T-cell (primary cell): ENCODE measurements around the gene HPCA. TPM values are rescaled to one million over a fixed set of nuclear protein-coding genes. Genes with fewer than 3 reads are reported as not detected.

Source experiments
- ATAC-seq, 4 experiments: fragments of 200-7000 bp in 3 of 4; fragments of 150-1000 bp in 1 of 4; cut with Tn5 transposase; replicated peaks in 1 of 4; 1 replicate in 3 of 4; 2 replicates in 1 of 4; pipeline ENCODE4 v1.10.0; 2021; ENCODE audit warnings: moderate library complexity in 3 of 4, mild to moderate bottlenecking in 2 of 4, moderate number of reproducible peaks in 1 of 4
- CTCF ChIA-PET, 2 donors: fragments of 300-600 bp; sonication (Branson Sonifier 250); formaldehyde crosslinking; loops; one replicate each; lab custom pipeline; 2022; ENCODE audit warnings: antibody characterized with exemption in 2 of 2; lab: Charles Lee
- POLR2A ChIA-PET, 2 donors: fragments of 300-600 bp; sonication (Branson Sonifier 250); formaldehyde crosslinking; loops; one replicate each; lab custom pipeline; 2022; ENCODE audit warnings: antibody characterized with exemption in 2 of 2; lab: Charles Lee
- DNase-seq, 35 experiments: peaks; one replicate each; pipeline versions ENCODE4 v3.0.0 to v3.0.0-alpha.2; 2013 to 2023
- H3K27ac ChIP-seq: one replicate; pipeline ENCODE4 v1.5.1; 2013; ENCODE audit warnings: low read length
- H3K27me3 ChIP-seq, 2 experiments: replicated peaks in 1 of 2; 1 replicate in 1 of 2; 2 replicates in 1 of 2; pipeline versions ENCODE4 v1.6.1 to v1.7.0; 2013; ENCODE audit warnings: low read length in 1 of 2, mixed read lengths in 1 of 2; ENCODE audit not compliant: control insufficient read depth in 2 of 2, insufficient read depth in 2 of 2; ENCODE audit errors: extremely low read depth in 1 of 2
- H3K36me3 ChIP-seq, 2 donors: 1 replicate in 1 of 2; 2 replicates in 1 of 2; pipeline versions ENCODE4 v1.6.1 to v1.7.0; 2013; ENCODE audit warnings: low read length in 1 of 2; ENCODE audit not compliant: control insufficient read depth in 2 of 2, insufficient read depth in 1 of 2; ENCODE audit errors: extremely low read depth in 1 of 2
- H3K4me1 ChIP-seq, 2 experiments: 1 replicate in 1 of 2; 2 replicates in 1 of 2; pipeline versions ENCODE4 v1.6.1 to v1.7.0; 2013; ENCODE audit warnings: low read length in 2 of 2, mixed read lengths in 1 of 2; ENCODE audit not compliant: insufficient read depth in 2 of 2, control insufficient read depth in 1 of 2; ENCODE audit errors: extremely low read depth in 1 of 2
- H3K4me3 ChIP-seq, 2 donors: 1 replicate in 1 of 2; 2 replicates in 1 of 2; pipeline versions ENCODE4 v1.5.1 to v1.7.0; 2013; ENCODE audit warnings: mild to moderate bottlenecking in 2 of 2, low read length in 1 of 2, moderate library complexity in 1 of 2; ENCODE audit not compliant: control insufficient read depth in 1 of 2; ENCODE audit errors: extremely low read depth in 1 of 2
- H3K9me3 ChIP-seq: 2 replicates; pipeline ENCODE4 v1.7.0; 2013
- H3K27ac Mint-ChIP-seq, 2 donors: one replicate each; pipeline ENCODE4 v1.8.0; 2020 to 2021; ENCODE audit warnings: mild to moderate bottlenecking in 2 of 2, mixed read lengths in 2 of 2
- H3K27me3 Mint-ChIP-seq, 2 donors: one replicate each; pipeline ENCODE4 v1.8.0; 2021 to 2022; ENCODE audit warnings: mixed read lengths in 2 of 2
- H3K36me3 Mint-ChIP-seq: one replicate; pipeline ENCODE4 v1.8.0; 2021; ENCODE audit warnings: mixed read lengths
- H3K4me1 Mint-ChIP-seq, 3 donors: one replicate each; pipeline ENCODE4 v1.8.0; 2020 to 2022; ENCODE audit warnings: mixed read lengths in 3 of 3, mild to moderate bottlenecking in 1 of 3
- H3K4me3 Mint-ChIP-seq, 3 donors: one replicate each; pipeline ENCODE4 v1.8.0; 2020 to 2022; ENCODE audit warnings: mild to moderate bottlenecking in 3 of 3, mixed read lengths in 3 of 3, moderate library complexity in 3 of 3
- H3K9me3 Mint-ChIP-seq, 3 donors: one replicate each; pipeline ENCODE4 v1.8.0; 2020 to 2022; ENCODE audit warnings: mixed read lengths in 3 of 3
- total RNA-seq, 35 experiments: library from RNA in 6 of 35; stranded (reverse) in 6 of 35; fragments of 120-200 nt in 1 of 35; gene quantifications; one replicate each; pipeline versions ENCODE4 v1.2.1 to v1.2.4 and lab custom pipeline; 2013 to 2026

Gene HPCA
- total RNA-seq, 5 donors from 2014 or later (not counting 1 experiment from before 2014, with no cell fraction given): 0.45 to 0.54 TPM; not detected in 3

DNA sequence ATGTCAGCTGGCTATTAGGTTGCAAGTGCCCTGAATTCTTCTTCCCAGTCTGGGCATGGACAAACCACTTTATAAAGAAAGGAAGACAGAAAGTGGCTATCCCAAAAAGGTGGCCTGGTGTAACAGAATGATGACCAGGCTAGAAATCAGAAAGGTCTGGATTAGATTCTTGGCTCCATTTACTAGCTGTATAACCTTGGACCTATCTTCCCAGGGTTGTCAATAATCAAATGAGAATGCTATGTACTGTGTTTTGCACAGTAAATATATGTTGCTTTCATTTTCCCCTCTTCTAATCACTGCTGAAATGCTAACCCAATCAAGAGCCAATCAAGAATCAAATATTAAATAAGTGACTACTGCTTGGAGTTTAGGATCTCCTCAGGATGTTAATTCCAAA, 57.9 kb downstream of the HPCA start:
- no peaks in the 10 kb centered on the region for H3K9me3 Mint-ChIP-seq

More for the DNA sequence above, 57.9 kb downstream of the HPCA start:
- POLR2A ChIA-PET: no interaction called here
- Mint-ChIP-seq H3K36me3 (peaks cover 60% of the 10 kb centered on the region), H3K27ac (no peak overlapping the region), H3K4me3 (no peak overlapping the region), H3K4me1 (peaks cover 10 to 26% (median 14%) of the 10 kb centered on the region in 3 donors), H3K27me3 (no peaks in the 10 kb centered on the region)
- Histone ChIP-seq H3K27me3 (no peaks in the 10 kb centered on the region), H3K9me3 (no peaks in the 10 kb centered on the region), H3K4me1 (peaks cover 0 to 5% of the 10 kb centered on the region in 2 experiments), H3K4me3 (no peak overlapping the region), H3K27ac (no peak overlapping the region), H3K36me3 (peaks cover 20 to 68% of the 10 kb centered on the region in 2 donors)
- DNase-seq (no peak), ATAC-seq (no peak)
- CTCF ChIA-PET: no interaction called here

Other genes with a start within 250 kb of the HPCA start
- 10 to 100 TPM; 34.6 to 53.3 (median 42.7) TPM for gene ZBTB8OS, start 235.9 kb upstream of the HPCA start, total RNA-seq
- 100 to 1,000 TPM; 150 to 162 (median 158) TPM for gene RBBP4, start 235.3 kb upstream of the HPCA start, total RNA-seq
- gene SYNC, start 183.7 kb upstream of the HPCA start, total RNA-seq: under 1 TPM in 1 of 5 donors, not detected in 4; 0.07 TPM
- 100 to 1,000 TPM in 3 of 5 donors, 10 to 100 TPM in 2; 88.9 to 197 (median 172) TPM for gene YARS1, start 69.1 kb upstream of the HPCA start, total RNA-seq
- gene S100PBP, start 68.8 kb upstream of the HPCA start, total RNA-seq: 10 to 100 TPM; 46.6 to 77.6 (median 63.6) TPM
- not detected for gene FNDC5, start 15.6 kb upstream of the HPCA start, total RNA-seq
- under 1 TPM in 2 of 5 donors, not detected in 3; 0.35 to 0.64 TPM for gene TMEM54, start 14.9 kb downstream of the HPCA start, total RNA-seq
- gene RNF19B, start 78.3 kb downstream of the HPCA start, total RNA-seq: 10 to 100 TPM; 28.7 to 44.8 (median 30.3) TPM
- gene AK2, start 150.4 kb downstream of the HPCA start, total RNA-seq: 10 to 100 TPM; 57.2 to 92.9 (median 81.9) TPM
- gene AZIN2, start 194.7 kb downstream of the HPCA start, total RNA-seq: 10 to 100 TPM in 2 of 5 donors, 1 to 10 TPM in 3; 5.6 to 10.7 (median 9.7) TPM